ENCODE data around the gene CRTAC1. TPM values are rescaled to one million over a fixed set of nuclear protein-coding genes. Genes with fewer than 3 reads are reported as not detected.

The CRTAC1 gene
- total and polyA plus RNA-seq, 12 donors: 0.22 to 12.4 (median 1.4) TPM

- Histone ChIP-seq H3K27me3 (peaks cover 0 to 59% (median 20%) of the 10 kb centered on the region in 7 donors), H3K4me1 (no peaks in the 10 kb centered on the region)
Measured at GRCh38 chr10:97961945-97962344, 68.5 kb downstream of the CRTAC1 start.

GRCh38 chr10:97960269-97961056 is 70.0 kb downstream of the CRTAC1 start:
- Histone ChIP-seq H3K4me3 (no peak overlapping the region), H3K9me3 (no peaks in the 10 kb centered on the region), H3K27ac (no peak overlapping the region), H3K4me1 (no peaks in the 10 kb centered on the region), H3K27me3 (peaks cover 0 to 58% (median 16%) of the 10 kb centered on the region in 7 donors), H3K36me3 (no peaks in the 10 kb centered on the region)
- TF ChIP-seq CTCF (IDR thresholded peaks at IDR 0.05): no peak
- DNase-seq (no peak), ATAC-seq (no peak)
- 56 to 60% methylated on average over 4 of the region's 4 CpGs for WGBS, 2 donors
- intact Hi-C loops (cut with DNase I): no loop called here

More at GRCh38 chr10:97961945-97962344, 68.5 kb downstream of the CRTAC1 start:
- DNase-seq (no peak), ATAC-seq (no peak)
- Histone ChIP-seq H3K36me3 (no peaks in the 10 kb centered on the region), H3K4me3 (no peak overlapping the region), H3K27ac (no peak overlapping the region), H3K9me3 (no peaks in the 10 kb centered on the region)
- TF ChIP-seq CTCF (IDR thresholded peaks at IDR 0.05): no peak
- WGBS, 2 donors: 66 to 77% methylated on average over 7 of the region's 7 CpGs
- intact Hi-C loops (cut with DNase I): no loop called here

GRCh38 chr10:97949462-97949861 is 81.0 kb downstream of the CRTAC1 start:
- Histone ChIP-seq H3K4me3 (no peak overlapping the region), H3K9me3 (peaks cover 0 to 13% (median 2%) of the 10 kb centered on the region in 11 donors), H3K36me3 (no peaks in the 10 kb centered on the region), H3K27me3 (peaks cover 0 to 21% (median 0%) of the 10 kb centered on the region in 7 donors), H3K27ac (no peak overlapping the region), H3K4me1 (no peaks in the 10 kb centered on the region)
- intact Hi-C loops (cut with DNase I): no loop called here
- 63 to 67% methylated on average over 4 of the region's 4 CpGs for WGBS, 2 donors
- no peak for TF ChIP-seq CTCF (IDR thresholded peaks at IDR 0.05)
- DNase-seq (no peak), ATAC-seq (no peak)

- H3K4me3 ChIP-seq: no peak overlapping the region
- peaks cover 0 to 19% (median 0%) of the 10 kb centered on the region in 7 donors for H3K27me3 ChIP-seq
- ATAC-seq: no peak
- H3K9me3 ChIP-seq: peaks cover 0 to 17% (median 2%) of the 10 kb centered on the region in 11 donors
- no peaks in the 10 kb centered on the region for H3K36me3 ChIP-seq
- intact Hi-C loops (cut with DNase I): no loop called here
- H3K4me1 ChIP-seq: no peaks in the 10 kb centered on the region
- 35% methylated on average over 4 of the region's 4 CpGs for WGBS, 2 donors
- no peak overlapping the region for H3K27ac ChIP-seq
- TF ChIP-seq CTCF (IDR thresholded peaks at IDR 0.05): no peak
- DNase-seq: no peak
Measured at GRCh38 chr10:97948822-97949221, 81.6 kb downstream of the CRTAC1 start.
